ENCODE results near the gene CACNG6.
"Not testable (repeated sequence)": the region's sequence is repeated elsewhere in the genome, so short reads cannot be mapped to it uniquely, and the experiment has no call there.

Gene CACNG6

GRCh38 chr19:53947624-53948023, 43.8 kb upstream of the CACNG6 start:
- no peak overlapping the region for H3K4me3 ChIP-seq (ENCODE audit: low read length)
- no peak for TF ChIP-seq CTCF (IDR thresholded peaks at IDR 0.05; ENCODE audit: insufficient read depth, low read depth, low read length, missing control alignments)
- no peak for DNase-seq (ENCODE audit: low read depth)

- not testable (repeated sequence) for H3K4me3 ChIP-seq (ENCODE audit: low read length); DNase-seq (ENCODE audit: low read depth)
Observed at GRCh38 chr19:53948611-53949010, 42.8 kb upstream of the CACNG6 start.

GRCh38 chr19:53951436-53951835, 40.0 kb upstream of the CACNG6 start:
- no peak overlapping the region for H3K4me3 ChIP-seq (ENCODE audit: low read length)
- no peak for TF ChIP-seq CTCF (IDR thresholded peaks at IDR 0.05; ENCODE audit: insufficient read depth, low read depth, low read length, missing control alignments)
- no peak for DNase-seq (ENCODE audit: low read depth)

GRCh38 chr19:53951947-53952346, 39.5 kb upstream of the CACNG6 start:
- no peak for TF ChIP-seq CTCF (IDR thresholded peaks at IDR 0.05; ENCODE audit: insufficient read depth, low read depth, low read length, missing control alignments)
- no peak overlapping the region for H3K4me3 ChIP-seq (ENCODE audit: low read length)
- DNase-seq (ENCODE audit: low read depth): no peak

GRCh38 chr19:53953383-53953782, 38.1 kb upstream of the CACNG6 start:
- H3K4me3 ChIP-seq (ENCODE audit: low read length): no peak overlapping the region
- no peak for TF ChIP-seq CTCF (IDR thresholded peaks at IDR 0.05; ENCODE audit: insufficient read depth, low read depth, low read length, missing control alignments)
- no peak for DNase-seq (ENCODE audit: low read depth)

GRCh38 chr19:53957448-53958167, 33.8 kb upstream of the CACNG6 start:
- no peak for DNase-seq (ENCODE audit: low read depth)
- no peak overlapping the region for H3K4me3 ChIP-seq (ENCODE audit: low read length)
- no peak for TF ChIP-seq CTCF (IDR thresholded peaks at IDR 0.05; ENCODE audit: insufficient read depth, low read depth, low read length, missing control alignments)

GRCh38 chr19:53958168-53958571, 33.3 kb upstream of the CACNG6 start:
- H3K4me3 ChIP-seq (ENCODE audit: low read length): no peak overlapping the region
- TF ChIP-seq CTCF (IDR thresholded peaks at IDR 0.05; ENCODE audit: insufficient read depth, low read depth, low read length, missing control alignments): no peak
- DNase-seq (ENCODE audit: low read depth): no peak
